COLO829 (cell line): Measurements from ENCODE around the gene CLN3.
"Not testable (repeated sequence)": the region's sequence is repeated elsewhere in the genome, so short reads cannot be mapped to it uniquely, and the experiment has no call there.

Source experiments
- DNase-seq: peaks from one replicate; pipeline ENCODE4 v3.0.0; 2012; ENCODE audit warnings: low spot score

The CLN3 gene

GRCh38 chr16:28513484-28514181 is 21.8 kb upstream of the CLN3 start:
- DNase-seq = no peak

GRCh38 chr16:28511801-28512789 is 20.2 kb upstream of the CLN3 start:
- no peak for DNase-seq

GRCh38 chr16:28511031-28511430 is 19.2 kb upstream of the CLN3 start:
- DNase-seq = no peak

GRCh38 chr16:28505489-28506137 is 13.7 kb upstream of the CLN3 start:
- DNase-seq = no peak

- no peak for DNase-seq
Measured at GRCh38 chr16:28504707-28505404, 13.0 kb upstream of the CLN3 start.

GRCh38 chr16:28503470-28504259 is 11.8 kb upstream of the CLN3 start:
- DNase-seq = no peak

- DNase-seq = no peak
Measured at GRCh38 chr16:28502290-28502689, 10.4 kb upstream of the CLN3 start.

- no peak for DNase-seq
Measured at GRCh38 chr16:28501258-28502232, 9.7 kb upstream of the CLN3 start.

GRCh38 chr16:28500476-28501180 is 8.8 kb upstream of the CLN3 start:
- not testable (repeated sequence) for DNase-seq

- no peak for DNase-seq
Measured at GRCh38 chr16:28499854-28500253, 8.0 kb upstream of the CLN3 start.

GRCh38 chr16:28498666-28499381 is 7.0 kb upstream of the CLN3 start:
- DNase-seq = no peak

- DNase-seq = no peak
Measured at GRCh38 chr16:28497861-28498599, 6.2 kb upstream of the CLN3 start.

GRCh38 chr16:28497386-28497785 is 5.5 kb upstream of the CLN3 start:
- DNase-seq = no peak

GRCh38 chr16:28496844-28497243 is 5.0 kb upstream of the CLN3 start:
- no peak for DNase-seq

- DNase-seq = no peak
Measured at GRCh38 chr16:28495795-28496749, 4.2 kb upstream of the CLN3 start.

- DNase-seq = no peak
Measured at GRCh38 chr16:28495098-28495793, 3.4 kb upstream of the CLN3 start.
